GM03348 (cell line): ENCODE data around the gene NKD2.

Experiments
- DNase-seq: peaks from one replicate; pipeline ENCODE4 v3.0.0; 2012; ENCODE audit warnings: low spot score

The NKD2 gene

GRCh38 chr5:979100-979817 is 29.3 kb upstream of the NKD2 start:
- no peak for DNase-seq

DNA sequence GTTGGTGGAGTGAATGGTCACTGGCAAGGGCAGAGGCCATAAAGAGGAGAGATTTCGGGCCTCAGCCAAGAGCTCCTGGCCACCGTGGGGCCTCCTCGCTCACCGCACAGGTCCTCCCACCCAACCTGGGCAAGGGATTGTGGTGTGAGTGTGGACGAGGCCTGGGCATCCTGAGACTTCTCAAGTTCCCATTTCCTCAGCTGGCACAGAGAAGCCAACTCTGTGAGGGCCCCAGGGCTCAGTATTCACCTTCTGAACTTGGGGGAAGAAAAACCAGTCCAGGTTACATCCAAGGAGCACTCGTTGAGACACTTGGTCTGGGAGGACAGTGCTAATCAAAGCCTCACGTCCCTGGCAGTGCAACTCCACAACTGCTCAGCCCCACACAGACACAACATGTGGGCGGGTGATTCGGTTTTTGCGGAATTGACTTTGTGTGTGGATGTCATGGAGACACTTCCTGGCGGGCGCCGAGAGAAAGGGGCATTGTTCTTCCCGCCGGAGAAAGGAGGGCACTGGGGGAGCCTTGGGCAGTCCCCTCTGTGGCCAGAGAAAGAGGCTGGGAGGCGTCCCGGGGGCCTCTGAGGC is 28.5 kb upstream of the NKD2 start:
- peak; percentile 55 for DNase-seq

- DNase-seq: peak; percentile 81
Observed at GRCh38 chr5:980966-981365, 27.6 kb upstream of the NKD2 start.

GRCh38 chr5:981456-981855 is 27.1 kb upstream of the NKD2 start:
- DNase-seq: no peak

DNA sequence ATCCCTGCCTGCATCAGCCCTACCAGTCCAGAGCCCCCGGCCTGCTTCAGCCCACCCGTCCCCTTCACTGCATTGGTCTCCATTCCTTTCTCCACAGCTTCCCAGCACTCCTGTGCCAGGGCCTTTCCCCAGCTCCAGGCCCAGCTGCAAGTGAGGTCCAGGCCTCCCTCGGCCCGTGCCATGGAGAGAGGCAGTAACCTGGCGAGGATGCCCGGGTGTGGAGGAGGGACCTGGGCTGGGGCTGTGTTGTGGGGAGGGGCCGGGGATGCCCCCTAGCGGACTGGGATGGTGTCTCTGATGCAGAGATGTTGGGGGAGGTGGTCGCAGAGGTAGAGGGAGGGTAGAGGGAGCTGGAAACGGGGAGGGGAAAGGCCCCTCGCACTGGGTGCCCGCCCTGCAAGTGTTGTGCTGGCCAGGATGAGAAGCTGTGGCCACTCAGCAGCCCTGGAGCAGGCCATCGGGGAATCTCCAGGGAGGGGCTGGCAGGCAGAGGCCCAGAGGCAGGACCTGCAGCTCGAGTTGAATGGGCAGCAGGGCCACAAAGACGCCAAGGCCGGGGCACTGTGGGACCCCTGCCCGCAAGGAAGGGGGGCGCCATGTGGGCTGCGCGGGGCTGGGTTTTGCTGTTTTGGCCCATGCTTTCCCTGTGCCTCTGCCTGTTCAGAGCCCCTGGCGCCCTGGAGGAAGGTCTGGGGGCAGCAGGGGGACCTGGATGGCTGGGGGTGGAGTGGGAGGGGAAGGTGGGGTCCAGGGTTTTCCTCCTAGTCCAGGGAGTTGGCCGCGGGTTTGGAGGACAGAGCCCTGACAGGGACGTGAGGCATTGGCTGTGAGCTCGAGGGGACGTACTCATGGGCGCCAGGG is 26.0 kb upstream of the NKD2 start:
- peak; percentile 56 for DNase-seq

DNA sequence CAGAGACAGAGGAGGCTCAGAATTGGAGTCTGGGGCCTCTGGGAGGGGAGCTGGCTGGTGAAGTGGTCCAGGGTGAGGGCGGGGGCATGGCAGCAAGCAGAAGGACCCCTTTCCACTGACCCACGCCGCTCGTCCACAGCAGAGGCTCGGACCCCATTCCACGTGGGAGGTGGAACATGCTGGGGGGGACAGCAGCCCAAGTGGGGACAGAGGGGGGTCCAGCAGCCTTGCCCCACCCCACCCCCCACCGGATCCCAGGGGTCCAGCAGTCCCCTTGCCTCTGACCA is 25.4 kb upstream of the NKD2 start:
- DNase-seq: no peak

DNA sequence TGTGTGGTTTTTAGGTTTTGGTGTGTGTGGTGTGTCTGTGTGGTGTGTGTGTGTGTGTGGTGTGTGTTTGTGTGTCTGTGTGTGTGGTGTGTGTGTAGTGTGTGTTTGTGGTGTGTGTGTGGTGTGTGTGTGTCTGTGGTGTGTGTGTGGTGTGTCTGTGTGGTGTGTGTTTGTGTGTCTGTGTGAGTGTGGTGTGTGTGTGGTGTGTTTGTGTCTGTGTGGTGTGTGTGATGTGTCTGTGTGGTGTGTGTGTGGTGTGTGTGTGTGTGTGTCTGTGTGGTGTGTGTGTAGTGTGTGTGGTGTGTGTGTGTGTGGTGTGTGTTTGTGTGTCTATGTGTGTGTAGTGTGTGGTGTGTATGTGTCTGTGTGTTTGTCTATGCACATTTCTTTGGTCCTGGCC is 25.0 kb upstream of the NKD2 start:
- no peak for DNase-seq

DNA sequence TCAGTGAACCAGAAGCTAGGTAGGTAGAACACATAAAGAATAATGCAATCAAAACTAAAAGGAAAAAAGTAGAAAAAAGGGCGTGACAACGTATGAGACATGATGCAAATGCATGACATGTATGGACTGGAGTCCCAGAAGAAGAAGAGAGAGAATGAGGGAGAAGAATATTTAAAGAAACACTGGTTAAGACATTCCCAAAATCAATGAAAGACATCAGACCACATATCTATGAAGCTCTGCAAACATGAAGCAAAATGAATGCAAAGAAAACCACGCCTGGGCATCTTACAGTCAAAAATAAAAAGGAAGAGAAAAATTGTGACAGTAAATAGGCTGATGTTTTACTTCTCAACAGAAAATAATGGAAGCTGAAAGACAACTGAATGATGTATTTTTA is 23.8 kb upstream of the NKD2 start:
- no peak for DNase-seq

DNA sequence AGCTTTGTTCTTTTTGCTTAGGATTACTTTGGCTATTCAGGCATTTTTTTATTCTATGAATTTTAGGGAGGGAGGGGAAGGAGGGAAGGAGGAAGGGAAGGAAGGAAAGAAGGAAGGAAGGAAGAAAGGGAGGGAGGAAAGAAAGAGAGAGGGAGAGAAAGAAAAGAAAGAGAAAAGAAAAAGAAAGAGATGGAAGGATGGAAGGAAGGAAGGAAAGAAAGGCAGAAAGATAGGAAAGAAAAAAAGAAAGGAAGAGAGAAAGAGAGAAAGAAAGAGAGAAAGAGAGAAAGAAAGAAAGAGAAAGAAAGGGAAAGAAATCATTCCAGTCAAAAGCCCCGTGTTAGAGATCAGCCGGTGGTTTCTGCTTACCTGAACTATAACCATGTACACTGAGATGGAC is 20.8 kb upstream of the NKD2 start:
- no peak for DNase-seq

DNA sequence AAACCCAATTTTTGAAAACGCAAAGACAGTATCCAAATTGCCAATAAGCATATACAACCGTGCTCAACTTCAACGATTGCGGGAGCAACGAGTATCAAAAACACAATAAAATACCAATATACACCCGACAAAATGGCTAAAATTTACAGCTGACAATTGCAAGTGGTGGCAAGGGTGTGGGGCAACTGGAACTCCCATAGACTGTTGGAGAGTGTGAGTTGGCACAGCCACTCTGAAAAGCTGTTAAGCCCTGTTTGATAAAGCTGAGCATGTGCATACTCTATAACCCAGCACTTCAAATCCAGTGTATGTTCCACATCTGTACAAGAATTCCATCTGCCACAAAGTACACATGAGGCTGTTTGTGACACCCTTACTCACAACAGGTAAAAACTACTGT is 20.3 kb upstream of the NKD2 start:
- DNase-seq: no peak

DNA sequence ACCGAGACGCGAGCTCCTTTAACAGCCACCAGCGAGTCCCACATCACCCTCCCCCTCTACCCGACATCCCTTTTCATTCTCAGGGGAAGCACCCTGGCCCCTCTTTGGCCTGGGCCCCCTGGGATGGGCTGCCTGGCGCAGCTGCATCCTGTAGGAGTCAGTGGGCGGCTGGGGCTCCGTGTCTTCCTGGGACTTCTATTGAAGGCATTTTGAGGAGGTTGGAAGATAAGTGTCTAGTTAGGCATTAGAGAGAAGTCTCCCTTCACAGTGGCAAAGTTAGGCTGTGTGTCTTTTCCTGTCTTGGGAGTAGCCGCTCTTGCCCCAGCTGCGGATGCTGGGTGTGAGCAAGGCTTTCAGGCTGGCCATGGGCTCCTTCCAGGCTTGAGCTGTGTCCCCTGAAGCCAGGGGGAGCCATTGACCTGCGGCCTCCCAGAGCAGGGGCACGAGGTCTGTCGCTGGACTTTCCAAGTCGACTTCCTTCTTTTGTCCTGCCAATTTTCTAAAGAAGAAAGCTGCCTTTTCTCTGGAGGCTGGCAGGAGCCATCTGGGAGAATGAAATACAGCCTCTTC is 18.6 kb upstream of the NKD2 start:
- no peak for DNase-seq

DNA sequence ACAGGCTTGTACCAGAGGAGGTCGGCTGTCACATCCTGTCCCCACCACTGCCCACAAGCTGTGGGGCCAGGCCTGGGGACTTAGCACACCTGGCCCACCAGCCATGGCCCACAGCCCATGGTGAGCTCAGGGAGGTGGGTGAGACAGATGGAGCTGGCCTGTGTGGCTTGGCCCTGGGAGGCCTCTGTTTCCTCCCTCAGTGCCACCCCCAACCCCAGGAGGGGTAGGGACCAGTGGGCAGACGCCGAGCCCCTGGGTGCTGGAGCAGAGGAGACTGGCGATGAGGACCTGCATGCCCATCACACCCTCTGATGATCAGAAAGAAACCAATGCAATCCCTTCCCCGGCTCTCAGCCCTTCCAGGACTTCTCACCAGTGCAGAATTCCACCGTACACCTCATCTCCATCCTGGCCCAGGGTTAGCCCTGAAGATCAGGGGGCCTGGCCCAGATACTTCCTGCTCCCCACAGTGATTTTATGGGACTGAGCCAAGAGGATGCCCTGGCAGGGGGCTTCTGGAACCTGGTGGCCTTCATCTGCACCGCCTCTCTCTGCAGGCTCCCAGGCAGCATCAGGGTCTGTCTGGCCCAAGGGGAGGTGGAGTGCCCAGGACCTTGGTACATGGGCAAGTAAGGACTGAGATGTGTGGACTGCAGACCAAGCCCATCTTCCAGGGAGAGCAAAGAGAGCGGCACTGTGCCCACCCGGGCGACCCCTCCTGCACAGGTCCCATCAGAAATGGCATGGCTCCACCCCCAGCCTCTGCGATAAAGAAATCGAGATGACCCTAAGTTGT is 16.9 kb upstream of the NKD2 start:
- DNase-seq: no peak

GRCh38 chr5:994272-994607 is 14.4 kb upstream of the NKD2 start:
- no peak for DNase-seq

- DNase-seq: no peak
Observed at GRCh38 chr5:994821-995220, 13.8 kb upstream of the NKD2 start.

DNA sequence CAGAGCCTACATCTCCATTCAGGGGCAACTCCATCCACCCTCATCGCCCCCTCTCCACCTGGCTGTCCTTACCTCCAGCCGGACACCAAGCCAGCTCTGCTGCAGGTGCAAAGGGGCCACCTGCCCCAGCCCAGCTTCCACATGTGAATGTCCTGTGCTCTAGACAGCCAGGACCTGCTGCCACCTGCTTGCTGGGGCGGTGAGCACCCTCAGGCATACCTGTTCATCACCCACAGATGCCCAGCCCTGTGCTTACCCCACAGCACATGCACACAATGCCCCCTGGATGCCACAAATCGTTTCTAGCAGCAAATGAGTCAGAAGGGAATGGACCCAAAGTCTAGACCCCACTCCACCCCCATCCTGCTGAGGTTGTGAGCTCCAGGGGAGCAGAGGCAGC is 13.3 kb upstream of the NKD2 start:
- no peak for DNase-seq

GRCh38 chr5:997001-997474 is 11.6 kb upstream of the NKD2 start:
- no peak for DNase-seq

- no peak for DNase-seq
Observed at GRCh38 chr5:997711-998110, 10.9 kb upstream of the NKD2 start.

DNA sequence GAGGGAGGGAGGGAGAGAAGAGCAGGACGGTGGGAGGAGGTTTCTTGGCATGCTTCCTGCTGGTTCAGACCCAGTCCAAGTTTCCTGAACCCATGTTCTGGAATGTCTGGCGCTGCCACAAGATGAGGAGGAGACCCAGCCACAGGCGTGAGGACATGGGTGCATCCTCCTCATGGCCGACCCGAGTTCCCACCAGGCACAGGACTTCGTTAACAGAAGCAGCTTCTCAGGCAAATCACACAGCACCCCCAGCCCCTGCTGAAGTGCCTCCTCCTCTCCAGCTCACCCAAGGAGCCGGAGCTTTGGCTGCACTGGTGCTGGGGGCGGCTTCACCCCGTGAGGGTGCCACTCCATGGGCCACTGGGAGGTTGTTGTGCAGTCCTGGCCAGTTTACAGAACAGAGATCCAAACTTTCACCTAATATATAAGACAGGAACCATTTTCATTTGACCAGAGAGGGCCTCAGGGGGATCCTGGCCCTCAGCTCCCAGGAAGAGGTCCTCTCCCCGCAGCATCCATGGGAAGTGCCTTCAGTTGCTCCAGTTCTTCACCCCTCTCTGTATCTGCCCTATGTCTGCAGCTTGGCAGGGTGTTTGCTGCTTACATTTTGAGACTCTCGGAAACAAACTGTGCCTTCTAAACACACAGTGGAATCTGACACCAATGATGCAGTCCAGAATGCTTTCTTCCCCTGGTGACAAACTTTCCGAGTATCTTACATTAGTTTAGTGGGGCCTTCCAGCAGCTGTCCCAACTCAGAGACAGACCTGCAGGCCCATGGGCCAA is 10.2 kb upstream of the NKD2 start:
- no peak for DNase-seq

DNA sequence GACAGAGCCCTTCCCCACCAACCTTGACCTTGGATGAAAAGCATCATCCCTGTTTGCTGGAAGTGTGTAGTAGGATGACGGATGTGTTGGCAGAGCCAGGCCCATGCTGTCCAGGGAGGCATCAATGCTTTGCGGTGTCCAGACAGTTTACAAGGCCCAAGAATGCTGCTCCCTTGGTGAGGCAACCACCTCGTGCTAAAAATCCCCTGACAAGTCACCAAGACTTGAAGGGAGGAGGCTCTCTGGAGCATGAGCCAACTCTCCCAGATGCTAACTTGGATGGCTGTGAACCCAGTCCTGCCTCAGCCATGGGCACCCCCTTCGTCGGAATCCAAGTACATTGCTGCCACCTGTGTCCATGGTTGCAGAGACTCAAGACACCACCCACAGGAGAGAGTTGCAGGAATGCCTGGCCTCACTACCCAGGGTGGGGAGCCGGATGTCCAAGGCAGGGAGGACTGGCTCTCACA is 9.5 kb upstream of the NKD2 start:
- DNase-seq: no peak

- no peak for DNase-seq
Observed at GRCh38 chr5:999724-1000123, 8.9 kb upstream of the NKD2 start.

DNA sequence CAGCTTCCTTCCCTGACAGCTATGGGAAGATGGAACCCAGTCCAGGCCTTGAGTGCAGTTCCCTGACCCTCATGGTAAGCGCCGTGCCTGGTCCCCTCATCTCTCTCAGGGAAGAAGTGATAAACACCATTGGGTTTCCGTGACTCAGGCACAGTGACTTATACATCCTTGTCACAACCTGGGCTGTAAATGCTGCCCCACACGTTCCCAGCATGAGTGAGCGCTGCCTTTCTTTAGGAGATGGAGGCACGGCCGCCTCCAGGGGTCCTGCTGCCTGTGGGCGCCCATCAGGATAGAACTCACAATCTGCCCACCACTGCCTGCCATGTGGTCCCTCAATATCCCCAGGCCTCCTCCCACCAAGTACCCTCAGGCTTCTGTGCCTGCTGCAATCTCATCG is 8.3 kb upstream of the NKD2 start:
- no peak for DNase-seq
